ENCODE results near the gene ABR. TPM values are rescaled to one million over a fixed set of nuclear protein-coding genes. Genes with fewer than 3 reads are reported as not detected.
A peak's percentile ranks its signal among the peaks of the same experiment; 100 is the strongest.
"Not testable (repeated sequence)": the region's sequence is repeated elsewhere in the genome, so short reads cannot be mapped to it uniquely, and the experiment has no call there.

ABR gene
- polyA plus RNA-seq, 5 donors, result 53.2 to 84.6 (median 61.3) TPM

DNA sequence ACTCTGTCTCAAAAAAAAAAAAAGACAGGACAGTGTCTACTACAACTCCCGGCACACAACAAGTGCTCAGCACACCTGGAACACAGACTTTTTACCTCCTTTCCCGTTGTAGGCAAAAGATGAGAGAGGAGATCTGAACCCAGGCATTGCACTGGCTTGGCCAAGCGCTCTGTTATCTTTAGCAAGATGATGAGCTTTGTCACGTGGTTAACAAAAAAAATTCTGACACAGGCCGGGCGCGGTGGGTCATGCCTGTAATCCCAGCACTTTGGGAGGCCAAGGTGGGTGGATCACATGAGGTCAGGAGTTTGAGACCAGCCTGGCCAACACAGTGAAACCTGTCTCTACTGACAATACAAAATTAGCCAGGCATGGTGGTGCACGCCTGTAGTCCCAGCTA is 27.2 kb downstream of the ABR start:
- not testable (repeated sequence) for DNase-seq

DNA sequence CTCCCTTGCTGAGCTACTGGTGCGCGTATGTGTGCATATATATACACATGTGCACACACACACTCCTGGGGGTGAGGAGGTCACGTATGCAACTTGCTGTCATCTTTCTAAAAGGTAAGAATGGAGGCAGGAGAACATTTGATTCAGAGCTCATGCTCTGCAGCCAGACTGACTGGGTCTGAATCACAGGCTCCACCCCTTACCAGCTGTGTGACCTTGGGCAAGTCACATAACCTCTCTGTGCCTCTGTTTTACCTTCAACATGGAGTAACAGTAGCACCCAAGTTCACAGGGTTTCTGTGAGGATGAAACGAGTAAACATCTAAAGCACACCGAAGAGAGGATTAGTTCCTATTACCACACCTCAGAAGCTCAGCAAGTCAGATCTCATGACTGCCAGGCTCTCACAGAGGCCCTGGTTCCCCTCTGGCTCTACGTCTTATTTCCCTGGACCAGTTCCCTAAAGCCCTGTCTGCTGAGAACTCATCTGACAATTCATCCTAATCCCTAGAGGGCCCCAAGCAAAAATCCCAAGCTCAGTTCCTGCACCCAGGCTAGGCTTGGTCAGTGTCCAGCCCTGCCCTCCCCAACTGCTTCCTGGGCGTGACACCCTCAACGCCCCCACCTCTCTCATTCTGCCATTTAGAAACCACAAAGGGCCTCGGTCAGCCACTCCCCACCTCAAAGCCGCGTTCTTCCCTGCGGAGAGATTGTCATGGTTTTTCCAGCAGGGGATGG is 28.7 kb downstream of the ABR start:
- no peak for DNase-seq

DNA sequence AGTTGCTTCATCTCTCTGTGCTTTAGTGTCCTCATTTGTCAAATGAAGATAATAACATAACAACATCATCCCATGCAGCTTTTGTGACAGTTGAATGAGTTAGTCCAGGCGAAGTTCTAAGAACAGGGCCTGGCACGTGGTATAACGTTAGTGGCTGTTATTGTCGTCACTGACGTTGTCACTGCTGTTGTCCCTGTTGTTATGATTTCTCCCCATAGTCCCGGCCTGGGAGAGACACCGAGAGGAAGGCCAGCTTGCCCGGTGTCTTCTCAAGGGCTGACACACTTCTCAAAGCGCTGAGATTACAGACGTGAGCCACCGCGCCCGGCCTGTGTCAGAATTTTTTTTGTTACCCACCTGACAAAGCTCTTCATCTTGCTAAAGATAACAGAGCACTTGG is 29.9 kb downstream of the ABR start:
- DNase-seq, result no peak

DNA sequence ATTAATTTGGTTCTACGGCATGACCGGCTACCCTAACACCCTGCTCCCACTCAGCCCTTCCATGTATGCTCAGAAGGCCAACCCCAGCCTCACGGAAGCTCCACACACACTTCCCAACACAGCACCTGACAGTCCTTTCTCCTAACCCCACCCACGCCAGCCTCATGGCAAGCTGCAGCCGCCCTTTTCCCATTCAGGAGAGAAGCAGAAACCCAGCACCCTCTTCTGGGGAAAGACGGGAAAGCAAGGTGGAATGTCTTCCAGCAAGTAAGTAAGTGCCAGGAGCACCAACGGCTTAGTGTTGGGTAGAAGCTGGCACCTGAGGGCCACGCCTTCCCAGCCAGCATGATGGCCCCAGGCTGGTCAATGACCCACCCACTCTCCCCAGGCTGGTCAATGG is 32.1 kb downstream of the ABR start:
- DNase-seq, result peak in 1 of 2 donors; percentile 30

DNA sequence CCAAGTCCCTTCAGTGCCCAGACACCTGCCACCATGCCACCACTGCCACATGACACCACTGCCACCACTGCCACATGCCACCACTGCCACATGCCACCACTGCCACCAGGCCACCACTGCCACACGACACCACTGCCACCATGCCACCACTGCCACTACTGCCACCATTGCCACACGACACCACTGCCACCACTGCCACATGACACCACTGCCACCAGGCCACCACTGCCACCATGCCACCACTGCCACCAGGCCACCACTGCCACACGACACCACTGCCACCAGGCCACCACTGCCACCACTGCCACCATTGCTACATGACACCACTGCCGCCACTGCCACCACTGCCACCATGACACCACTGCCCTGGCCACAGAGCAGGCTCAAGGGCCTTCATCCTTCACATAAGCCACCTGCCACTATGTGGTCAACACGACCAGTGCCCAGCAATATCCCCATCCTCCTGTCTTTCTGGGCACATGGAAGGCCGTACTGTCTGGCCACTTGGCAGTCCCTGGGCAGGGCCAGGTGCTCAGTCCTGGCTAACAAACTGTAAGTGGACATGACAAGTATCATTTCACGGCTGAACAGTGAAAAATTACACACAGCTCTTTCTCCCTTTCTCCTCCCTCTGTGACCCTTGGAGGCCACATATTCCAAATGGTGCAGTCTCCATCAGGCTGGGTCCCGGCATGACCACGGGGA is 33.1 kb downstream of the ABR start:
- DNase-seq, result no peak

DNA sequence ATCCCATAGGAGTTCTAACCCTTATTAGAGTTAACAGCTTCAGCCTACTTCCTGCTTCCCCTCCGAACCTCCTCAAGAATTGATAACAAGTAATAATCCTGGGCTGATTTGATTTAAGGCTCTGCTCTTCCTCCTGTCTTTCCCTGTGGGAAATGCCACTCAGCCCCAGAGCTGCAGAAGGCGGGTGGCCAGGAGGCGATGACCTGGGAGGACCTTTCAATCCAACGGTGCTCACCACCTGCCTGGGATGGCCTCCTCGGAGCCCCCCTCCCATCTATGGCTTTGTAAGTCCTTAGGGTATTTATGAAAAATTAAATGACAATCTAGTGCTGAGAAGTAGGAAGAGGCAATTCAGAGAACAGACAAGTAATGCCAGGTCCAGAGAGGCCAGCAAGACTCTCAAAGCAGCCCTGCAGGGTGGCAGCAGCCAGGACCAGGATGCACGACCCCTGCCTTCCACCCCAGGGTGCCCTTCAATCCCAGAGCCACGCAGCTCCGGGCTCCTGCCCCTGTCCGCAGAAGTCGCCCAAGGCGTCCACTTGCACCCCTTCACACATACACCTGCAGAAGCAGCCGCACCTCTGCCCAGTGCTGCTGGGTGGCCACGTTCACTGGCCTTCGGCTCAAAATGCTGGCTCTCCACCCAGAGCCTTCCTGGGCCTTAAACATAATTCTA is 34.3 kb downstream of the ABR start:
- DNase-seq, result no peak

DNA sequence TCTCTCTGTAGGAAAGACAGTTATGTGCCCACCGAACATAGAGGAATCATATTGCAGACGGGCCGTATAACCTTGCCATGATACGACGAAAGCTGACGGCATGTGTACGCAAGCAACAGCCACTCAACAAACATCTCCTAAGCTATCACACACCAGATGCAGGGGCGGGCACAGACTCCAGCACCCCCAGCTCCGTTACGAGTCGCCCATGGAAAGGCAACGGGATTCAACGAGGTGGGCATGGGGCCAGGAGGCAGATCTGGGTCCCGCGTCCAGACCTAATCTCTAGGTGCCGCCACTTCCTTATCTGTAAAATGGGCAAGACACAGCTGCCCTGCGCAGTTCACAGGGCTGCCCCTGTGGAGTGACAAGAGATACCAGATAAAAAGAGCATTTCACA is 35.6 kb downstream of the ABR start:
- no peak for DNase-seq

DNA sequence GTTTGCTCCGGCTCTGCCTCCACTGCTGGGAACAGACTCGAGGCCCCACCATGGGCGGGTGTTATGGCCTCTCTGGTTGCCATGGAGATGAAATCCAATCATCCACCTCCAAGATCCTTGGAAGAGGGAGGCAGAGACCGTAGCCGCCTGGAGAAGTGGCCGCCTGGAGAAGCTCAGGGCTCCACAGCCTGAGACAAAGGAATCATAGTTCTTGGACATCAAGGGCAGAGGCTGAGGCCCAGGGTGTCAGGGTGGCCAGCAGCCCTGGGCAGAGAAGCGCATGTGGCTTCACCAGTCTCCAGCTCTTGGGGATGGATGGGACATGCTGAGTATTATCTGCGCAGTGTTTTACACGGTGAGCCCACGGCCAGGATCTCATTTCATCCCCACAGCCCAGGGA is 36.2 kb downstream of the ABR start:
- DNase-seq, result no peak

DNA sequence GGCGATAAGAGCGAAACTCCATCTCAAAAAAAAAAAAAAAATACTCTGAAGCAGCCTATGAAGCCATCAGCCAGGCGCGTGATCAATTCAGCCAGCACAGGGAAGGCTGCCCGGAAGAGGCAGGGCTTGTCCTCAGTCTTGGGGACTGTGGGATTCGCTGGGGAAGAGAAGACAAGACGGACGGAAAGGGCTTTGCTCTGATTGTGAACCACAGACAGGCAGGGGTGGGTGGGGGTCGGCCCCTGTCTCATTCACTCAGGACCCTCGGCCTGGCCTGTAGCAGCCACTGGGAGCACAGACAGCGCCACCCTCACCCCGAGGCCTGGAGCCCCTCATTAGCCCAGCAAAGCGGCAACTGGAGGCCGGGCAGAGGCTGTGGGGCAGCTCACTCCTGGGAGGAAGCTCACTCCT is 37.2 kb downstream of the ABR start:
- DNase-seq, result no peak

DNA sequence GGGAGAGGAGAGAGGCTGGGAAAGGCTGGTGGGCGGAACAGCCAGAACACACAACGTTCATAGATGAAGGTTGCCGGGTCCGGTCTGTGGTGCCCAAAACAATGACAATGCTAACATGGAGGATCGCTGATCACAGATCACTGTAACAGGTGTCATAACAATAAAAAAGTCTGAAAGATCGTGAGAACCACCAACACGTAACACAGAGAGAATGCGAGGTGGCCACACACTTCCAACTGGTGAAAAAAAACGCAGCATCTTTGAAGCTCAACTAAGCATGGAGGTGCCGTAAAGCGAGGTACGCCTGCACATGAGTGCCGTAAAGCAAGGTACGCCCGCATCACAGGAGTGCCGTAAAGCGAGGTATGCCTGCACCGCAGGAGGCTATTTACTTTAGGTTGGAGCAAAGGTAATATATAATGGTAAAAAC is 42.3 kb downstream of the ABR start:
- DNase-seq, result no peak

DNA sequence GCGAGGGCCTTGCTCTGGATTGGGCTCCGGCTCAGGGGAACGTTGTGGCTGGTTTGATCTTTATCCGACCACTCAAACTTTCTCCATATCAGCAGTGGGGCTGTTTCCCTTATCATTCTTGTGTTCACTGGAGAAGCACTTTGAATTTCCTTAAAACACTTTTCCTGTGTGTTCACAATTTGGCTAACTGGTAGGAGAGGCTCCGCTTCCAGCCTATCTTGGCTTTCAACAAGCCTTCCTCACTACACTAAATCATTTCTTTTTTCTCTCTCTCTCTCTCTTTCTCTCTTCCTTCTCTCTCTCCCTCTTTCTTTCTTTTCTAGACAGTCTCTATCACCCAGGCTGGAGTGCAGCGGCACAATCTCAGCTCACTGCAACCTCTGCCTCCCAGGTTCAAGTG is 43.0 kb downstream of the ABR start:
- DNase-seq, result no peak

DNA sequence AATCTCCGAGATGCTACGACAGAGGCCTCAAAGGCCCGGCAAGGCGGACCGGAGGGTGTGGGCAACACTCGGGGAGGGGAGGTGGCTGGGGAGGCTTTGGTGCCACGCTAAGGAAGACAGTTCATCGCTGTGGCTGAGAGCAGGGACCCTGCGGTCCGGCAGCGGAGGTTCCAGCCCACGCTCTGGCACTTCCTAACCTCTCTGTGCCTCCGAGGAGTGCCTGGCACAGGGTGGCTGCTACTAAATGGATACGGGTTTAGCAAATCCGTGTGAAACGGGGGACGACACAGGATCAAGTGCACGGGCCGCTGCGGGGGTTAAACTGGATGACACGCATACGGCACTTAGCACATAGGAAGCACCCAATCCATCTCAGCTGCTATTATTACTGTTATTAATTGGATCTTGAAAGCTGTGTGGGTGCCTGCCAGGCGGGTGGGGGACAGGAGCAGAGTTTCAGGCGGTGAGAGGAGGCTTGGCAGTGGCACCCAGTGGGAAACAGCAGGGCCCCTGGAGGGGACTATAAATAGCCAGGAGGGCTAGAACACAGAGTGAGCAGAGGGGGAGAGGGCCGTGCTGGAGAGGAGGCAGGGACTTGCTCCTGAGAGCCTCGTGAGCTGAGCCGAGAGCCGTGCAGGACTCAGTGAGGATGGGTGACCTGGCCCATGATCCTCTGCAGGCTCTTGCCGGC is 45.0 kb downstream of the ABR start:
- DNase-seq, result no peak

DNA sequence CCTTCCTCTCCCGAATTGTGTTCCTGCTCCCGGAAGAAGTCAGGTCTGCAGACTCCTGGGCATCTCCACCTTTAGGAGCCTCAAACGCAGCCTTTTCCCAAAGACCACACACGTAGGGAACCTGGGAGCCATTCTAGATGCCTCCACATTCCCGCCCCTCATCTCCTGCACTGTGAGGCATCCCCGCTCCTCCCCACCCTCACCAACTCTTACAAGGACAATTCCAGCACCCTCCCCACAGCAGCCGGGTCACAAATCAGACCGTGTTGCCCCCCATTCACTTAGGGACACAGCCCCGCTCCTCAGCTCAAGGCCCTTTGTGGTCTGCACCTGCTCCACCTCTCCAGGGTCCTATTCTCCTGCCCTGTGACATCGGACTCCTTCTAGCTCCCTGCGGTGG is 49.6 kb downstream of the ABR start:
- DNase-seq, result no peak

DNA sequence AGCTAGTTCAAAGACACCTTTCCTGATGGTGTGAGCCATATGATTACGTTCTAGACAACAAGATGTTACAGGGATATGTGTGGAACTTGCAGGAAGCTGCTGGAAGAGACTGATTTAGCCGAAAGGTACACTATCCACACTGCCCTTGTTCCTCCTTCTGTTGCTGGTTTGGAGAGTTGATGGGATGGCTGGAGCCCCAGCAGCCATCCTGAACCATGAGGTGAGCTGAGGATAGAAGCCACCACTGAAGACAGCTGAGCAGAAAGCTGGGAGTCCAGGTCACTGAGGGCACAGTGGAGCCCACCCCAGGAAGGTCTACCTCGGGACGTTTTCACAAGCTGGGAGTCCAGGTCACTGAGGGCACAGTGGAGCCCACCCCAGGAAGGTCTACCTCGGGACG is 51.3 kb downstream of the ABR start:
- DNase-seq, result not testable (repeated sequence)

DNA sequence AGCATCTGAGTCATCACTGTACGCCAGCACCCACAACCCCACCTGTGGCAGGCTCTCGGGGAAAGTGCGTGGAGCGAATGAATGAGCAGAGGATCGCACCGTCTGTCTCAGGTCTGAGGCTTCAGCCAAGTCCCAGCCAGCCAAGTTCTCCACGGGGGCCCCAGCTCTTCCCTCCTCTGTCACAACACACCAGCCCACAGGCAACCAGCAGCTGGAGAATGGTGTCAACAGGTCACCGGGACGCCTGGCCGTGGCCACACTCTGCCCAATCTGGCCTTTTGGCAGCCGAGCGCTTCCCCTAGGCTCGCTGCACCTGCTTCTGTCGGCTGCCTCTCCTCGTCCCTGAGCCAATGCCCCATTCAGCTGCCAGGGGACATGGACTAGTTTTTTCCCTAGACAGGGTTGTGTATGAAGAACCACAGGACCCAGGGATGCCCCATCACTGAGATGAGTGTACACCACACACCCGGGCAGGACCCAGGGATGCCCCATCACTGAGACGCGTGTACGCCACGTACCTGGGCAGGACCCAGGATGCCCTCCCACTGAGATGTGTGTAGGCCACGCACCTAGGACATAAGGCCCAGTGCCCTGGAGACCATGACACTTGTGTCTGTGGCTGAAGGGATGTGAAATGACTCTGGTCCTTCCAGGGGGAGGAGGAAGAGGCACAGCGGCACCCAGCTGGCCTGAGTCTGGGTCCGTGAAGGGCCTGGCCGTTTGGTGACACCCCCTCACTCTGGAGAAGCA is 52.8 kb downstream of the ABR start:
- no peak for DNase-seq

DNA sequence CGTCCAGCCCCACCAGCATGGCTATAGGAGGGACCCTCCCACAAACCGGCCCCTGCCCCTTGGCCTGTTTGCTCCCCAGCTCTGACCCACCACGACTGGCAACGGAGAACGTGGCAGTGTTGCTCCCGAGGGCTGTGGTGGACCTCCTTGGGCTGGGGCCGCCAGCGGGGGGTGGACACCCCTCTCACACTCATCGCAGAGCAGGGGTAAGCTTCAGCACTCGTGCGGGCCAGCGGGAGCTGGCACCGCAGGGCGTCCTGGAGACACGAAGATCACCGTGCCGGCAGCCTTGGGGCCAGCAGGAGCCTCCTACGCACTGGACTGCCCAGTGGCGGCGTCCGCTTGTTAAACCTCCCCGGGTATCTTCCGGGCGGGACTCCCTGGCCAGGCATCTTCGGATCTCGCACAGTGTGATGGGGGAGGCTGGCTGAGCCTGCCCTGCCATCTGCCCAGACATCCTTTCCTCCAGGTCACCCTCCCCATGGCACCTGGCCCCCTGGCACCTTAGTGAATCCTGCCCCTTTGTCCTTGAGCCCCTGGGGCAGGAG is 53.5 kb downstream of the ABR start:
- no peak for DNase-seq

DNA sequence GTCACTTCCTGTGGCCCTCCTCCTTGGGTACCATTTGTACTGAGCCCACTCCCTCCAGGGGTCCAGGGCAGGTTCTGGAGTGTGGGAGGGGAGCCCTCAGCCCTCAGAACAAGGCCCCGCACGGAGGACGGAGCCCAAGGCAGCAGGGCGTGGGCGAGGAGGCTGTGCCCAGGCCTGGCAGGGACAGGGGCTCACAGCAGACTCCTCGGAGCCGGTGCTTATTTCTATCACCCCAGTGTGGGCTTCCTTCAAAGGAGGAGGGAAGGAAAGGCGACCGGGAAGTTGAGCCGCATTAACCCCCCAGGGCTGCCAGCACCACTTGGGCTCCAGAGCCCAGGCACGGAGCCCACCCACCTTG is 54.0 kb downstream of the ABR start:
- no peak for DNase-seq

DNA sequence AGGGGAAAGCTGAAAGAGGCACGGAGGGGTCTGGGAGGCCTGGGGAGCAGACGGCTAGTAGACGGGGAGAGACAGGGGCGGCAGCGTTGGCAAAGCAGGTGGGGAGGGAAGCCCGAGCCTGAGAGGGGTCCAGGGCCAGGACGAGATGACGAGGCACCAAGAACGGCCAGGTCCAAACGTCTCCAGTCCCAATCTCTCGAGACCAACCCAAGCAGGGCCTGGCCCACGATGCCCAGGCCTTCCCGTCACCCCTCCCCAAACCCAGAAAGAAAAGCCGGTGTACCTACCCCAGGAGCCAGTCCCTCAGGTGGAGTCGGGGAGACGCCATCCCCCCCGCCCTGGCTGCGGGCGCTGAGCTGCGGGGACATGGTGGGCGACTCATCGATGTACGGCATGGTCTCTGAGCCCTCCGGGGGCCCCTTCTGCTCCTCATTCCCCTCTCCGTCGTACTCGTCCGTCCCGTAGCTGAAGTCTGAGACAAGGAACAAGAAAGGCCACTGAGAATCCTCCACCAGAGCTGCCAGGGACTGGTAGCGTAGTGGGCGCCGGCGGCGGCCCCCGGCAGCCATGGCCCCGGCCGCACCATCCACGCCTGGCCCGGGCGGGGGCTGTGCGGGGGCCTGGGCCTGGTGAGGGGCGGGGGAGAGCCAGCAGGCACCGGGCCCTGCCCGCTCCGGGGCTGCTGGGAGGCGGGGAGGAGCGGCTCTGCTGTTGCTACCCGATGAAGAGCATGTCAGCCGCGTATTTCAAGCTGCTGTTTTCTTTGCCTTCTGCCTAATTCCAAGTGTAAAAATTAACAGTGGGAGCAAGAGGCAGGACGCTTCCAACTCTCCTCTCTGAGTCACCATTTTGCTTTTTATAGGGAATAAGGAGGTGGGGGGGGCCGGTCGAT is 54.6 kb downstream of the ABR start:
- DNase-seq, result no peak

DNA sequence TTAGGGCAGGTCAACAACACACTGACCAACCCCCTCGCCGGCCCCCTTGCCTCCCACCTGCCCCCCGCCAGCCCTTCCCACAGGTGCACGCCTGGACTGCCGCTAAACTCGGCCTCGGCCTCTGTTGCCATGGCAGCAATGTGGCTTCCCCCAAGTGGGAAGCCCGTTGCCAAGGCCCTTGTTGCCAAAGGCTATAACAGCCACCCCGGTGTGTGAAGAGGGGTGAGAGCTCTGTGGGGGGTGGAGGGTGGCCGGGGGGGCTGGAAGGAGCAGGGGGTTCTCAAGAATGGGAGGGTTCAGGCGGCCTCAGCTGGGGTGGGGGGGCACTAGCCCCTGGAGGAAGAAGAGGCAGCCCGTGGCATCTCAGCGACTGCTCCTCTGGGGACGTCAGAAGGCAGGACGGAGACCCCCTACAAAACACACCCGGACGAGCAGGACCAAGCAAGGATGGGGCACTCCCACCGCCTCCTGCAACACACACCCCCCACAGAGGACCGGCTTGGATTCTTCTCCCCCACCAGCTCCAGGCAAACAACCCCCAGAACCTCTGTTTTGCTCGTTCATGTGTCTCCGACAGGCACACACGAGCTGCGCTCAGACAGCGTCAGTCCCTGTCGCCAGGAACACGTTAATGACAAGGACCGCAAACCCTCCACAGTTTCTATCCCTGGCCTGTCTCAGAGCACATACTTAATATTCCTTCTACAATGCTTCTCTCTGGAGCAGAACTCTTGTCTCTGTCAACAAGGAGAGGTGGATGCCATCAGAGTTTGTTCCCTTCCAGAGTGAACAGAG is 55.7 kb downstream of the ABR start:
- no peak for DNase-seq
